ENCODE data around the gene SLC2A1.

DNA sequence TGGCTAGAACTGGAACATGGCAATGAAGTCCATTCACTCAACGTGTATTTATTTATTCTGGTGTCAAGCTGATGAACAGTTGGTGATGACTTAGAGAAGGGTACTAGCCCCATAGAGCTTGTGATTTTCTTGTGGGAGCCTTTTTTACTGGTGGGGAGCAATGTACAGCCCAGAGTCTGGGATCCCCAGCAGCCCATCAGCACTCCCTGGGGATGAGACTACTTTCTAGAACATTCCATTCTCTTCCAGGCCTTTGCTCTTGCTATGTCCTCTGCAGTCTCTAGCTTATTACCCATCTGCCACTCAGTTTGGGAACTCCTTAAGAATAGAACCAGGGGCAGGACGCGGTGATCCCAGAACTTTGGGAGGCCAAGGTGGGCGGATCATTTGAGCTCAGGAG is 11.6 kb downstream of the SLC2A1 start:
- TF ChIP-seq, protein P1, sequence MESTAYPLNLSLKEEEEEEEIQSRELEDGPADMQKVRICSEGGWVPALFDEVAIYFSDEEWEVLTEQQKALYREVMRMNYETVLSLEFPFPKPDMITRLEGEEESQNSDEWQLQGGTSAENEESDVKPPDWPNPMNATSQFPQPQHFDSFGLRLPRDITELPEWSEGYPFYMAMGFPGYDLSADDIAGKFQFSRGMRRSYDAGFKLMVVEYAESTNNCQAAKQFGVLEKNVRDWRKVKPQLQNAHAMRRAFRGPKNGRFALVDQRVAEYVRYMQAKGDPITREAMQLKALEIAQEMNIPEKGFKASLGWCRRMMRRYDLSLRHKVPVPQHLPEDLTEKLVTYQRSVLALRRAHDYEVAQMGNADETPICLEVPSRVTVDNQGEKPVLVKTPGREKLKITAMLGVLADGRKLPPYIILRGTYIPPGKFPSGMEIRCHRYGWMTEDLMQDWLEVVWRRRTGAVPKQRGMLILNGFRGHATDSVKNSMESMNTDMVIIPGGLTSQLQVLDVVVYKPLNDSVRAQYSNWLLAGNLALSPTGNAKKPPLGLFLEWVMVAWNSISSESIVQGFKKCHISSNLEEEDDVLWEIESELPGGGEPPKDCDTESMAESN (CRISPR knock-in tag; conservative IDR thresholded peaks at IDR 0.05) = no peak
- TF ChIP-seq JUND (CRISPR knock-in tag; IDR thresholded peaks at IDR 0.05) (no peak), RFX5 (IDR thresholded peaks at IDR 0.05; ENCODE audit: low read depth, low read length) (no peak), ZFP36 (IDR thresholded peaks at IDR 0.05; ENCODE audit: borderline replicate concordance, low read depth, low read length, partially characterized antibody) (no peak), REST (IDR thresholded peaks at IDR 0.05; ENCODE audit: borderline replicate concordance in 1 of 2, low read depth in 1 of 2, low read length in 2 of 2) (no peak), ZNF670 (CRISPR knock-in tag; IDR thresholded peaks at IDR 0.05; ENCODE audit: borderline replicate concordance) (no peak), EZH2 (conservative IDR thresholded peaks at IDR 0.05; ENCODE audit: low read depth, low read length) (no peak), CBX2 (IDR thresholded peaks at IDR 0.05; ENCODE audit: low read depth, low read length) (no peak), CBX2 (CRISPR knock-in tag; IDR thresholded peaks at IDR 0.05; ENCODE audit: low read depth) (no peak)
